ENCODE data around the gene LGI4.
"Not testable (repeated sequence)": the region's sequence is repeated elsewhere in the genome, so short reads cannot be mapped to it uniquely, and the experiment has no call there.

Gene LGI4

GRCh38 chr19:35153129-35153522 lies 18.3 kb upstream of the LGI4 start:
- DNase-seq (ENCODE audit: low spot score); H2BK12ac ChIP-seq (ENCODE audit: low read length); H3K4me2 ChIP-seq (ENCODE audit: insufficient read depth, low read length, poor library complexity, severe bottlenecking); H4K8ac ChIP-seq (ENCODE audit: low read depth, low read length); H3K9ac ChIP-seq (ENCODE audit: low read depth, low read length, poor library complexity); H2AFZ ChIP-seq (ENCODE audit: low read length); H2BK120ac ChIP-seq (ENCODE audit: low read depth, low read length); H4K91ac ChIP-seq (ENCODE audit: low read depth, low read length, poor library complexity); H3K9me3 ChIP-seq (replicated peaks in 1 of 2; ENCODE audit: control insufficient read depth in 2 of 2, insufficient read depth in 1 of 2, low read depth in 1 of 2, low read length in 2 of 2); H3K79me1 ChIP-seq (ENCODE audit: low read depth, low read length); H3K36me3 ChIP-seq (replicated peaks in 1 of 2; ENCODE audit: control insufficient read depth in 2 of 2, insufficient read depth in 2 of 2, low read length in 2 of 2); H2BK5ac ChIP-seq (ENCODE audit: low read length); H3K4me3 ChIP-seq (ENCODE audit: low read length in 2 of 2); H3K4ac ChIP-seq (ENCODE audit: low read length); H3K27ac ChIP-seq (replicated peaks; ENCODE audit: low read length); H3K23ac ChIP-seq (ENCODE audit: low read depth, low read length, poor library complexity); H3K14ac ChIP-seq (ENCODE audit: low read length): not testable (repeated sequence)
- peaks cover 2 to 13% of the 10 kb centered on the region in 2 donors for H3K4me1 ChIP-seq (ENCODE audit: control insufficient read depth in 2 of 2, insufficient read depth in 1 of 2, low read depth in 1 of 2, low read length in 2 of 2)
- H2BK15ac ChIP-seq (ENCODE audit: low read length) = peak overlapping the region; percentile 78
- H3K18ac ChIP-seq (ENCODE audit: low read length) = peak overlapping the region; percentile 63
- H2AK5ac ChIP-seq (ENCODE audit: low read depth, low read length) = peak overlapping the region; percentile 83
- peaks cover 7 to 77% (median 31%) of the 10 kb centered on the region in 3 experiments for H3K27me3 ChIP-seq (ENCODE audit: control insufficient read depth in 3 of 3, insufficient read depth in 3 of 3, low read depth in 1 of 3, low read length in 3 of 3)
- no CpG with 5 or more reads among the region's 10 CpGs for WGBS, 2 donors (ENCODE audit: extremely low coverage in 2 of 2, insufficient read length in 2 of 2, insufficient replicate concordance in 1 of 2)

GRCh38 chr19:35151273-35152065 lies 16.6 kb upstream of the LGI4 start:
- Histone ChIP-seq H3K27me3 (ENCODE audit: control insufficient read depth in 3 of 3, insufficient read depth in 3 of 3, low read depth in 1 of 3, low read length in 3 of 3) (peaks cover 7 to 72% (median 31%) of the 10 kb centered on the region in 3 experiments), H3K27ac (replicated peaks; ENCODE audit: low read length) (no peak overlapping the region), H3K18ac (ENCODE audit: low read length) (peak overlapping the region; percentile 67), H2BK120ac (ENCODE audit: low read depth, low read length) (no peak overlapping the region), H2BK12ac (ENCODE audit: low read length) (no peak overlapping the region), H3K79me1 (ENCODE audit: low read depth, low read length) (no peaks in the 10 kb centered on the region), H3K14ac (ENCODE audit: low read length) (no peak overlapping the region), H3K4me1 (ENCODE audit: control insufficient read depth in 2 of 2, insufficient read depth in 1 of 2, low read depth in 1 of 2, low read length in 2 of 2) (peaks cover 2 to 13% of the 10 kb centered on the region in 2 donors), H3K4ac (ENCODE audit: low read length) (no peak overlapping the region), H2BK5ac (ENCODE audit: low read length) (no peak overlapping the region), H3K9me3 (replicated peaks in 1 of 2; ENCODE audit: control insufficient read depth in 2 of 2, insufficient read depth in 1 of 2, low read depth in 1 of 2, low read length in 2 of 2) (no peaks in the 10 kb centered on the region), H3K9ac (ENCODE audit: low read depth, low read length, poor library complexity) (no peak overlapping the region), H3K23ac (ENCODE audit: low read depth, low read length, poor library complexity) (peak overlapping the region; percentile 32), H2AK5ac (ENCODE audit: low read depth, low read length) (peak overlapping the region; percentile 82), H2AFZ (ENCODE audit: low read length) (no peak overlapping the region), H3K4me3 (ENCODE audit: low read length in 2 of 2) (no peak overlapping the region), H2BK15ac (ENCODE audit: low read length) (peak overlapping the region; percentile 82), H3K36me3 (replicated peaks in 1 of 2; ENCODE audit: control insufficient read depth in 2 of 2, insufficient read depth in 2 of 2, low read length in 2 of 2) (no peaks in the 10 kb centered on the region), H4K91ac (ENCODE audit: low read depth, low read length, poor library complexity) (no peak overlapping the region), H3K4me2 (ENCODE audit: insufficient read depth, low read length, poor library complexity, severe bottlenecking) (no peak overlapping the region), H4K8ac (ENCODE audit: low read depth, low read length) (no peak overlapping the region)
- DNase-seq (ENCODE audit: low spot score) = no peak
- no CpG with 5 or more reads among the region's 20 CpGs for WGBS, 2 donors (ENCODE audit: extremely low coverage in 2 of 2, insufficient read length in 2 of 2, insufficient replicate concordance in 1 of 2)

- Histone ChIP-seq H2BK5ac (ENCODE audit: low read length) (no peak overlapping the region), H3K4ac (ENCODE audit: low read length) (no peak overlapping the region), H2AK5ac (ENCODE audit: low read depth, low read length) (peak overlapping the region; percentile 82), H3K27me3 (ENCODE audit: control insufficient read depth in 3 of 3, insufficient read depth in 3 of 3, low read depth in 1 of 3, low read length in 3 of 3) (peaks cover 7 to 68% (median 26%) of the 10 kb centered on the region in 3 experiments), H2AFZ (ENCODE audit: low read length) (no peak overlapping the region), H2BK120ac (ENCODE audit: low read depth, low read length) (no peak overlapping the region), H3K27ac (replicated peaks; ENCODE audit: low read length) (no peak overlapping the region), H3K79me1 (ENCODE audit: low read depth, low read length) (no peaks in the 10 kb centered on the region), H3K36me3 (replicated peaks in 1 of 2; ENCODE audit: control insufficient read depth in 2 of 2, insufficient read depth in 2 of 2, low read length in 2 of 2) (no peaks in the 10 kb centered on the region), H3K9ac (ENCODE audit: low read depth, low read length, poor library complexity) (no peak overlapping the region), H2BK12ac (ENCODE audit: low read length) (no peak overlapping the region), H4K8ac (ENCODE audit: low read depth, low read length) (no peak overlapping the region), H2BK15ac (ENCODE audit: low read length) (no peak overlapping the region), H3K4me2 (ENCODE audit: insufficient read depth, low read length, poor library complexity, severe bottlenecking) (no peak overlapping the region), H3K9me3 (replicated peaks in 1 of 2; ENCODE audit: control insufficient read depth in 2 of 2, insufficient read depth in 1 of 2, low read depth in 1 of 2, low read length in 2 of 2) (no peaks in the 10 kb centered on the region), H4K91ac (ENCODE audit: low read depth, low read length, poor library complexity) (no peak overlapping the region), H3K14ac (ENCODE audit: low read length) (no peak overlapping the region), H3K4me1 (ENCODE audit: control insufficient read depth in 2 of 2, insufficient read depth in 1 of 2, low read depth in 1 of 2, low read length in 2 of 2) (peaks cover 2 to 11% of the 10 kb centered on the region in 2 donors), H3K23ac (ENCODE audit: low read depth, low read length, poor library complexity) (no peak overlapping the region), H3K18ac (ENCODE audit: low read length) (no peak overlapping the region), H3K4me3 (ENCODE audit: low read length in 2 of 2) (no peak overlapping the region)
- DNase-seq (ENCODE audit: low spot score) = no peak
- no CpG with 5 or more reads among the region's 2 CpGs for WGBS, 2 donors (ENCODE audit: extremely low coverage in 2 of 2, insufficient read length in 2 of 2, insufficient replicate concordance in 1 of 2)
These were observed 15.6 kb upstream of the LGI4 start for GRCh38 chr19:35150445-35150844.

- DNase-seq (ENCODE audit: low spot score) = no peak
- Histone ChIP-seq H2AFZ (ENCODE audit: low read length) (no peak overlapping the region), H3K9me3 (replicated peaks in 1 of 2; ENCODE audit: control insufficient read depth in 2 of 2, insufficient read depth in 1 of 2, low read depth in 1 of 2, low read length in 2 of 2) (no peaks in the 10 kb centered on the region), H2BK12ac (ENCODE audit: low read length) (no peak overlapping the region), H3K9ac (ENCODE audit: low read depth, low read length, poor library complexity) (no peak overlapping the region), H3K14ac (ENCODE audit: low read length) (no peak overlapping the region), H2BK5ac (ENCODE audit: low read length) (no peak overlapping the region), H3K27me3 (ENCODE audit: control insufficient read depth in 3 of 3, insufficient read depth in 3 of 3, low read depth in 1 of 3, low read length in 3 of 3) (peaks cover 7 to 68% (median 26%) of the 10 kb centered on the region in 3 experiments), H4K91ac (ENCODE audit: low read depth, low read length, poor library complexity) (no peak overlapping the region), H3K36me3 (replicated peaks in 1 of 2; ENCODE audit: control insufficient read depth in 2 of 2, insufficient read depth in 2 of 2, low read length in 2 of 2) (no peaks in the 10 kb centered on the region), H3K4me3 (ENCODE audit: low read length in 2 of 2) (no peak overlapping the region), H3K79me1 (ENCODE audit: low read depth, low read length) (no peaks in the 10 kb centered on the region), H2BK120ac (ENCODE audit: low read depth, low read length) (no peak overlapping the region), H3K4me1 (ENCODE audit: control insufficient read depth in 2 of 2, insufficient read depth in 1 of 2, low read depth in 1 of 2, low read length in 2 of 2) (peaks cover 0 to 11% of the 10 kb centered on the region in 2 donors), H2AK5ac (ENCODE audit: low read depth, low read length) (no peak overlapping the region), H3K23ac (ENCODE audit: low read depth, low read length, poor library complexity) (no peak overlapping the region), H2BK15ac (ENCODE audit: low read length) (no peak overlapping the region), H3K18ac (ENCODE audit: low read length) (no peak overlapping the region), H3K4ac (ENCODE audit: low read length) (no peak overlapping the region), H4K8ac (ENCODE audit: low read depth, low read length) (no peak overlapping the region), H3K27ac (replicated peaks; ENCODE audit: low read length) (no peak overlapping the region), H3K4me2 (ENCODE audit: insufficient read depth, low read length, poor library complexity, severe bottlenecking) (no peak overlapping the region)
- WGBS, 2 donors (ENCODE audit: extremely low coverage in 2 of 2, insufficient read length in 2 of 2, insufficient replicate concordance in 1 of 2) = no CpG with 5 or more reads among the region's 3 CpGs
These were observed 14.6 kb upstream of the LGI4 start for GRCh38 chr19:35149463-35149862.
